ENCODE measurements around the gene LTA4H.

The LTA4H gene

DNA sequence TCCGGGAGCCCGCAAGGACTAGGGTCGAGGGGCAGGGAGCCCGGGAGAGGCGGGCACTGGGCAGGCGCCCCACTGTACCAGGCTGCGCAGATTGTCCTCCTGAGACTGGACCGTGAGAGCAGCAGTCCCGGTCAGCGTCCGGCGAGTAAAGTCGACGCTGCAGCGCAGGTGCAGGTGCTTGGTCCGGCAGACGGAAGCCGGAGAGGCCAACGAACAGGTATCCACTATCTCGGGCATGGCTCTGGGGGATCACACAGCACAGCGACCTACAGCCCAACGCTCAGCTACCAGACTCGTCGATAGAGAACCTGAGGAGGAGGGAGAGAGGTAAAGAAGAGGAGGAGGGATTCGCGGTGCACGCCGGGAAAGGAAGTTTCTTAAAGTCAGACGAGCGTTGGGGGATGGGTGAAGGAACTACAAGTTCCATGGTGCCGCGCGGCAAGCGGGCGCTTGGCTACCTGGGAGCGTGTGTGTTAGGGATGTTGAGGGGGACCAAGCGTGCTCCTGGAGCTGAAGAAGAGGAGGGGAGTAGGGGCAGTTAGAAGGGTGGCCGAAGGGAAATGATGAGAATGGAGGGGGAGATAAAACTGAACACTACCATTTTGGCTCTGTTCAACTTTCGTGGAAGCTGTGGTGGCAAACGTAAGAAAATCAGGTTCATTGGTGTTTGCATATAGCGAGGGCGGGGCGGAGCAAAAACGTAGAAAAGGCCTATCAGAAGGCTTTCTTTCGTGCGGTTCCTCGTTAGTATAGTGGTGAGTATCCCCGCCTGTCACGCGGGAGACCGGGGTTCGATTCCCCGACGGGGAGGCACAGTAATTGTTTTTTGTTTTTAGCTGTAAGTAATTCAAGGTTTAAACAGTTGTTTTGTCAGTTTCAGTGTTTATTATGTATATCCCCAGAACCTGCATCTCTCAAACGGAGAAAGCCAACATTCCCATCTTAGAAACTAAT, at the start of gene LTA4H (continued):
- TF ChIP-seq, protein P1, sequence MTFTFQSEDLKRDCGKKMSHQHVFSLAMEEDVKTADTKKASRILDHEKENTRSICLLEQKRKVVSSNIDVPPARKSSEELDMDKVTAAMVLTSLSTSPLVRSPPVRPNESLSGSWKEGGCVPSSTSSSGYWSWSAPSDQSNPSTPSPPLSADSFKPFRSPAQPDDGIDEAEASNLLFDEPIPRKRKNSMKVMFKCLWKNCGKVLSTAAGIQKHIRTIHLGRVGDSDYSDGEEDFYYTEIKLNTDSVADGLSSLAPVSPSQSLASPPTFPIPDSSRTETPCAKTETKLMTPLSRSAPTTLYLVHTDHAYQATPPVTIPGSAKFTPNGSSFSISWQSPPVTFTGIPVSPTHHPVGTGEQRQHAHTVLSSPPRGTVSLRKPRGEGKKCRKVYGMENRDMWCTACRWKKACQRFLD (tag by site-specific recombination; IDR thresholded peaks at IDR 0.05), result no peak

- ChIA-PET POLR2A (no interaction called here), CTCF (interaction anchor here (0.6 kb wide), 1 partner anchor 412 kb away, joined by 5 read pairs; no protein-coding TSS in a partner anchor)
- Histone ChIP-seq H3K4me1 (ENCODE audit: control insufficient read depth, insufficient read depth, low read length) (no peaks in the 10 kb centered on the region), H3K9me3 (ENCODE audit: control insufficient read depth, insufficient read depth, low read depth, low read length) (no peaks in the 10 kb centered on the region), H3K4me3 (ENCODE audit: low read depth, low read length) (no peak overlapping the region), H3K27ac (ENCODE audit: extremely low read depth, low read depth, low read length) (no peak overlapping the region), H3K36me3 (ENCODE audit: control insufficient read depth in 2 of 2, insufficient read depth in 1 of 2, low read length in 2 of 2) (no peaks in the 10 kb centered on the region)
- TF ChIP-seq ZNF548 (tag by site-specific recombination; IDR thresholded peaks at IDR 0.05), result no peak
- no peak for TF ChIP-seq IKZF3 (tag by site-specific recombination; IDR thresholded peaks at IDR 0.05)
- TF ChIP-seq ZBTB11 (tag by site-specific recombination; conservative IDR thresholded peaks at IDR 0.05; ENCODE audit: low read depth), result no peak
- no peak for TF ChIP-seq ZNF394 (tag by site-specific recombination; IDR thresholded peaks at IDR 0.05; ENCODE audit: borderline replicate concordance)
- TF ChIP-seq REPIN1 (tag by site-specific recombination; IDR thresholded peaks at IDR 0.05; ENCODE audit: low read depth), result no peak
- no peak for TF ChIP-seq HOXC10 (CRISPR knock-in tag; IDR thresholded peaks at IDR 0.05)
- no peak for TF ChIP-seq ZNF157 (tag by site-specific recombination; IDR thresholded peaks at IDR 0.05)
- TF ChIP-seq ZSCAN30 (tag by site-specific recombination; IDR thresholded peaks at IDR 0.05), result no peak
- no peak for TF ChIP-seq ZNF114 (tag by site-specific recombination; IDR thresholded peaks at IDR 0.05)
- TF ChIP-seq, protein P2, sequence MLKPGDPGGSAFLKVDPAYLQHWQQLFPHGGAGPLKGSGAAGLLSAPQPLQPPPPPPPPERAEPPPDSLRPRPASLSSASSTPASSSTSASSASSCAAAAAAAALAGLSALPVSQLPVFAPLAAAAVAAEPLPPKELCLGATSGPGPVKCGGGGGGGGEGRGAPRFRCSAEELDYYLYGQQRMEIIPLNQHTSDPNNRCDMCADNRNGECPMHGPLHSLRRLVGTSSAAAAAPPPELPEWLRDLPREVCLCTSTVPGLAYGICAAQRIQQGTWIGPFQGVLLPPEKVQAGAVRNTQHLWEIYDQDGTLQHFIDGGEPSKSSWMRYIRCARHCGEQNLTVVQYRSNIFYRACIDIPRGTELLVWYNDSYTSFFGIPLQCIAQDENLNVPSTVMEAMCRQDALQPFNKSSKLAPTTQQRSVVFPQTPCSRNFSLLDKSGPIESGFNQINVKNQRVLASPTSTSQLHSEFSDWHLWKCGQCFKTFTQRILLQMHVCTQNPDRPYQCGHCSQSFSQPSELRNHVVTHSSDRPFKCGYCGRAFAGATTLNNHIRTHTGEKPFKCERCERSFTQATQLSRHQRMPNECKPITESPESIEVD (tag by site-specific recombination; IDR thresholded peaks at IDR 0.05), result no peak
- no peak for TF ChIP-seq ZNF555 (tag by site-specific recombination; conservative IDR thresholded peaks at IDR 0.05)
- TF ChIP-seq ZNF302 (tag by site-specific recombination; IDR thresholded peaks at IDR 0.05; ENCODE audit: low read depth), result no peak
- no peak for TF ChIP-seq ZNF266 (tag by site-specific recombination; IDR thresholded peaks at IDR 0.05; ENCODE audit: low read depth)
- no peak for TF ChIP-seq ZNF692 (tag by site-specific recombination; IDR thresholded peaks at IDR 0.05)
- no peak for TF ChIP-seq ZEB2 (tag by site-specific recombination; IDR thresholded peaks at IDR 0.05)
- TF ChIP-seq ZNF354C (tag by site-specific recombination; IDR thresholded peaks at IDR 0.05; ENCODE audit: borderline replicate concordance, low read depth), result no peak
- TF ChIP-seq ZNF521 (tag by site-specific recombination; IDR thresholded peaks at IDR 0.05), result no peak
- TF ChIP-seq MEIS1 (CRISPR knock-in tag; IDR thresholded peaks at IDR 0.05; ENCODE audit: borderline replicate concordance), result no peak
- TF ChIP-seq BCL11A (tag by site-specific recombination; IDR thresholded peaks at IDR 0.05; ENCODE audit: low read depth), result no peak
- no peak for TF ChIP-seq WT1 (tag by site-specific recombination; IDR thresholded peaks at IDR 0.05)
Observed at GRCh38 chr12:96084624-96085023, 49.2 kb upstream of the LTA4H start.

Measured in HEK293 (cell line).